OCI-LY7 (cell line): ENCODE results near the gene DCAF4. TPM values are rescaled to one million over a fixed set of nuclear protein-coding genes. Genes with fewer than 3 reads are reported as not detected.
A peak's percentile ranks its signal among the peaks of the same experiment; 100 is the strongest.

Source experiments
- BruUV-seq: library from RNA; stranded (reverse); fragments of 400-500 nt; replicated peaks from 2 replicates; lab custom pipeline; 2021; lab: Mats Ljungman, UMichigan
- CTCF ChIA-PET: fragments of 300-600 bp; sonication (Branson Sonifier 250); formaldehyde crosslinking; loops from one replicate; lab custom pipeline; 2022; ENCODE audit warnings: antibody characterized with exemption; ENCODE audit not compliant: unreplicated experiment; lab: Charles Lee
- POLR2A ChIA-PET: fragments of 300-600 bp; sonication (Branson Sonifier 250); formaldehyde crosslinking; loops from one replicate; lab custom pipeline; 2022; ENCODE audit warnings: antibody characterized with exemption; lab: Charles Lee
- DNase-seq: peaks from one replicate; pipeline ENCODE4 v3.0.0-alpha.2; 2015; ENCODE audit warnings: low spot score
- H2AFZ ChIP-seq: fragments of 200-600 bp; sonication (generic), shearing (Covaris generic); 2 replicates; pipeline ENCODE4 v1.6.1; 2014; ENCODE audit warnings: mild to moderate bottlenecking, antibody characterized with exemption, low read length, moderate library complexity
- H3K27ac ChIP-seq: fragments of 200-600 bp; sonication (generic); 2 replicates; pipeline ENCODE4 v1.5.1; 2014; ENCODE audit warnings: mixed run types, low read depth, mild to moderate bottlenecking, moderate library complexity, low read length, inconsistent platforms; ENCODE audit not compliant: poor library complexity, severe bottlenecking
- H3K36me3 ChIP-seq: fragments of 200-600 bp; sonication (generic); 2 replicates; pipeline ENCODE4 v1.6.1; 2014; ENCODE audit warnings: mild to moderate bottlenecking, antibody characterized with exemption, low read length, moderate library complexity, mixed read lengths; ENCODE audit not compliant: insufficient read depth
- H3K4me1 ChIP-seq: fragments of 200-600 bp; sonication (generic); 2 replicates; pipeline ENCODE4 v1.5.1; 2014; ENCODE audit warnings: mild to moderate bottlenecking, low read length; ENCODE audit not compliant: insufficient read depth, poor library complexity, severe bottlenecking
- H3K4me2 ChIP-seq: fragments of 200-600 bp; sonication (generic); 2 replicates; pipeline ENCODE4 v1.6.1; 2014; ENCODE audit warnings: mild to moderate bottlenecking, low read length
- H3K4me3 ChIP-seq: fragments of 200-600 bp; sonication (generic); 2 replicates; pipeline ENCODE4 v1.5.1; 2014; ENCODE audit warnings: mild to moderate bottlenecking, low read depth, low read length; ENCODE audit not compliant: poor library complexity, severe bottlenecking
- H3K79me2 ChIP-seq: fragments of 200-600 bp; sonication (generic); 2 replicates; pipeline ENCODE4 v1.6.1; 2016; ENCODE audit warnings: low read depth, mild to moderate bottlenecking, low read length, moderate library complexity, mixed read lengths; ENCODE audit not compliant: insufficient read depth
- H3K9me2 ChIP-seq: fragments of 200-600 bp; sonication (generic); 2 replicates; pipeline ENCODE4 v1.6.1; 2016; ENCODE audit warnings: mild to moderate bottlenecking, low read length, mixed read lengths; ENCODE audit not compliant: insufficient read depth
- H3K9me3 ChIP-seq: fragments of 200-600 bp; sonication (generic); 2 replicates; pipeline ENCODE4 v1.6.1; 2014; ENCODE audit warnings: mild to moderate bottlenecking, mixed run types, low read length, mixed read lengths
- H4K20me1 ChIP-seq: fragments of 200-600 bp; sonication (generic); 2 replicates; pipeline ENCODE4 v1.6.1; 2014; ENCODE audit warnings: mild to moderate bottlenecking, antibody characterized with exemption, low read length, moderate library complexity, mixed read lengths; ENCODE audit not compliant: insufficient read depth
- CTCF ChIP-seq: fragments of 200-600 bp; sonication (generic); conservative IDR thresholded peaks from 2 replicates; pipeline ENCODE4 v1.5.1; 2014; ENCODE audit warnings: mild to moderate bottlenecking, antibody characterized with exemption, low read length, moderate library complexity, mixed read lengths
- EZH2phosphoT487 ChIP-seq: fragments of 200-600 bp; sonication (generic); IDR thresholded peaks from 2 replicates; pipeline ENCODE4 v1.6.1; 2018; ENCODE audit warnings: low read depth, borderline replicate concordance, mild to moderate bottlenecking, mixed run types, antibody characterized with exemption, low read length, moderate library complexity, mixed read lengths
- intact Hi-C: fragments of 100-400 bp; cut with micrococcal nuclease; formaldehyde crosslinking; loops from one replicate; pipeline ENCODE4 v1.10.0; 2022; ENCODE audit not compliant: unreplicated experiment
- total RNA-seq, 2 experiments: library from RNA; depleted of rRNA in 1 of 2; stranded (reverse); fragments of >200 nt in 1 of 2; shearing (Covaris generic) in 1 of 2; gene quantifications; 2 replicates each; pipeline ENCODE4 v1.2.3, GENCODE V29; 2014 to 2022

Gene DCAF4
- total RNA-seq, 2 experiments from 2014 or later: 31.1 to 48.8 TPM

- Histone ChIP-seq H3K4me2 (peak overlapping the region; percentile 74), H3K9me2 (no peaks in the 10 kb centered on the region), H3K27ac (no peak overlapping the region), H3K36me3 (peaks cover 17% of the 10 kb centered on the region), H3K9me3 (no peaks in the 10 kb centered on the region), H3K79me2 (peaks cover 32% of the 10 kb centered on the region), H3K4me1 (peaks cover 12% of the 10 kb centered on the region), H4K20me1 (no peaks in the 10 kb centered on the region), H2AFZ (peak overlapping the region; percentile 99), H3K4me3 (peak overlapping the region; percentile 85)
- POLR2A ChIA-PET: interaction anchor here (0.6 kb wide), 1 partner anchor 572 kb away, joined by 3 read pairs; no protein-coding TSS in a partner anchor
- DNase-seq: no peak
- TF ChIP-seq CTCF (no peak), EZH2phosphoT487 (no peak)
- intact Hi-C loops: no loop called here
- BruUV-seq: no TSS peak
- CTCF ChIA-PET: no interaction called here
Measured at GRCh38 chr14:72925171-72925759, 999 bp upstream of the DCAF4 start.

GRCh38 chr14:72925815-72926291, 411 bp upstream of the DCAF4 start:
- Histone ChIP-seq H2AFZ (peak overlapping the region; percentile 99), H3K9me3 (no peaks in the 10 kb centered on the region), H3K9me2 (no peaks in the 10 kb centered on the region), H3K4me1 (peaks cover 12% of the 10 kb centered on the region), H3K4me3 (peak overlapping the region; percentile 85), H3K27ac (no peak overlapping the region), H3K36me3 (peaks cover 23% of the 10 kb centered on the region), H4K20me1 (no peaks in the 10 kb centered on the region), H3K79me2 (peaks cover 38% of the 10 kb centered on the region), H3K4me2 (peak overlapping the region; percentile 74)
- BruUV-seq: no TSS peak
- no peak for DNase-seq
- intact Hi-C loops: no loop called here
- ChIA-PET CTCF (no interaction called here), POLR2A (interaction anchor here (0.6 to 1.0 kb wide), 3 partner anchors 147 to 1236 kb away, joined by 3 read pairs; no protein-coding TSS in a partner anchor)
- TF ChIP-seq CTCF (no peak), EZH2phosphoT487 (no peak)

GRCh38 chr14:72928872-72929271, 2.6 kb downstream of the DCAF4 start:
- Histone ChIP-seq H3K4me3 (no peak overlapping the region), H3K27ac (no peak overlapping the region), H2AFZ (no peak overlapping the region), H3K36me3 (peaks cover 29% of the 10 kb centered on the region), H3K79me2 (peaks cover 68% of the 10 kb centered on the region), H4K20me1 (no peaks in the 10 kb centered on the region), H3K4me2 (no peak overlapping the region), H3K9me3 (no peaks in the 10 kb centered on the region), H3K9me2 (no peaks in the 10 kb centered on the region), H3K4me1 (peaks cover 16% of the 10 kb centered on the region)
- DNase-seq: no peak
- BruUV-seq: no TSS peak
- ChIA-PET POLR2A (no interaction called here), CTCF (no interaction called here)
- TF ChIP-seq EZH2phosphoT487: no peak
- intact Hi-C loops: no loop called here
